GM12878 (cell line): ENCODE data around the gene PSMD3. TPM values are rescaled to one million over a fixed set of nuclear protein-coding genes. Genes with fewer than 3 reads are reported as not detected.

Source experiments
- ATAC-seq: fragments of 200-7000 bp; cut with Tn5 transposase; 3 replicates; pipeline ENCODE4 v1.9.1; 2020; ENCODE audit warnings: mild to moderate bottlenecking, moderate library complexity
- BruUV-seq: library from RNA; stranded (reverse); fragments of 400-500 nt; replicated peaks from 2 replicates; lab custom pipeline; 2021; lab: Mats Ljungman, UMichigan
- CTCF ChIA-PET: fragments of 300-600 bp; sonication (Branson Sonifier 250); formaldehyde crosslinking; extraction: SDS; loops from one replicate; lab custom pipeline; 2021; ENCODE audit warnings: inconsistent platforms; lab: Yijun Ruan, JAX
- POLR2A ChIA-PET: fragments of 350-600 bp; formaldehyde crosslinking; extraction: SDS; loops from one replicate; lab custom pipeline; 2021; ENCODE audit warnings: inconsistent platforms; lab: Charles Lee
- RAD21 ChIA-PET: fragments of 300-600 bp; sonication (Branson Sonifier 250); formaldehyde crosslinking; loops from one replicate; lab custom pipeline; 2023; ENCODE audit warnings: antibody characterized with exemption; ENCODE audit not compliant: unreplicated experiment; lab: Charles Lee
- SMC1A ChIA-PET: fragments of 300-600 bp; sonication (Branson Sonifier 250); formaldehyde crosslinking; loops from one replicate; lab custom pipeline; 2023; ENCODE audit not compliant: unreplicated experiment, uncharacterized antibody; lab: Charles Lee
- DNase-seq: peaks from one replicate; pipeline ENCODE4 v3.0.0-alpha.2; 2011; ENCODE audit warnings: low read depth, low spot score
- FAIRE-seq: peaks from 3 replicates; lab custom pipeline; 2011; peaks lifted over from hg19 to GRCh38; lab: Jason Lieb, UNC
- H2AFZ ChIP-seq: 2 replicates; pipeline ENCODE4 v1.6.0; 2011; ENCODE audit warnings: low read depth, low read length, control low read depth; ENCODE audit not compliant: control insufficient read depth
- H3K27ac ChIP-seq: 2 replicates; pipeline ENCODE4 v1.5.1; 2011; ENCODE audit warnings: control low read depth; ENCODE audit not compliant: control insufficient read depth, insufficient read depth
- H3K27me3 ChIP-seq, 2 experiments: replicated peaks in 1 of 2; 2 replicates each; pipeline versions ENCODE4 v1.6.0 to v1.6.1; 2011; ENCODE audit warnings: low read length in 1 of 2; ENCODE audit not compliant: control insufficient read depth in 2 of 2, insufficient read depth in 2 of 2
- H3K36me3 ChIP-seq, 2 experiments: 2 replicates each; pipeline ENCODE4 v1.5.1; 2011; ENCODE audit warnings: low read length in 1 of 2; ENCODE audit not compliant: control insufficient read depth in 2 of 2, insufficient read depth in 2 of 2
- H3K4me1 ChIP-seq: 2 replicates; pipeline ENCODE4 v1.6.1; 2011; ENCODE audit warnings: mild to moderate bottlenecking, low read length, moderate library complexity, mixed read lengths; ENCODE audit not compliant: control insufficient read depth, insufficient read depth
- H3K4me2 ChIP-seq: 2 replicates; pipeline ENCODE4 v1.6.0; 2011; ENCODE audit warnings: control low read depth; ENCODE audit not compliant: control insufficient read depth, insufficient read depth
- H3K4me3 ChIP-seq: fragments of 200-600 bp; sonication (generic); 2 replicates; pipeline ENCODE4 v1.5.1; 2016
- H3K79me2 ChIP-seq: 2 replicates; pipeline ENCODE4 v1.6.0; 2011; ENCODE audit warnings: low read length; ENCODE audit not compliant: control insufficient read depth, insufficient read depth
- H3K9ac ChIP-seq: 2 replicates; pipeline ENCODE4 v1.8.0; 2011; ENCODE audit warnings: low read length, control low read depth, mixed read lengths; ENCODE audit not compliant: control insufficient read depth, insufficient read depth
- H3K9me3 ChIP-seq: replicated peaks from 3 replicates; pipeline ENCODE4 v1.5.1; 2011; ENCODE audit warnings: mild to moderate bottlenecking, low read length; ENCODE audit not compliant: control insufficient read depth, insufficient read depth
- H4K20me1 ChIP-seq: 2 replicates; pipeline ENCODE4 v1.6.0; 2011; ENCODE audit not compliant: control insufficient read depth, insufficient read depth
- DPF2 ChIP-seq: fragments of 450-650 bp; IDR thresholded peaks from 2 replicates; pipeline ENCODE4 v1.6.1; 2017; ENCODE audit warnings: mild to moderate bottlenecking
- HDAC6 ChIP-seq: fragments of 200-600 bp; sonication (generic); IDR thresholded peaks from one replicate; pipeline ENCODE4 v1.8.0; 2017; ENCODE audit warnings: antibody characterized with exemption; ENCODE audit not compliant: unreplicated experiment
- HSF1 ChIP-seq: fragments of 150-350 bp; IDR thresholded peaks from 2 replicates; pipeline ENCODE4 v1.6.1; 2014; ENCODE audit warnings: mild to moderate bottlenecking, low read depth, low read length
- MEF2A ChIP-seq: IDR thresholded peaks from 2 replicates; pipeline ENCODE4 v1.6.1; 2011; ENCODE audit warnings: low read depth, mild to moderate bottlenecking, low read length, moderate library complexity; ENCODE audit not compliant: insufficient read depth
- POLR2AphosphoS2 ChIP-seq: IDR thresholded peaks from 2 replicates; pipeline ENCODE4 v1.6.1; 2011; ENCODE audit warnings: low read depth, mild to moderate bottlenecking, low read length, improper control_type of control experiment, moderate library complexity
- REST ChIP-seq: IDR thresholded peaks from 2 replicates; pipeline ENCODE4 v1.6.1; 2012; ENCODE audit warnings: mild to moderate bottlenecking, low read depth, low read length
- SMAD1 ChIP-seq: fragments of 450-650 bp; IDR thresholded peaks from 2 replicates; pipeline ENCODE4 v1.6.1; 2018; ENCODE audit warnings: mild to moderate bottlenecking, low read depth; ENCODE audit not compliant: partially characterized antibody
- STAT1 ChIP-seq: fragments of 450-650 bp; conservative IDR thresholded peaks from 2 replicates; pipeline ENCODE4 v1.6.1; 2014; ENCODE audit warnings: antibody characterized with exemption, mild to moderate bottlenecking
- YBX1 ChIP-seq: fragments of 450-650 bp; IDR thresholded peaks from 2 replicates; pipeline ENCODE4 v1.6.1; 2016; ENCODE audit warnings: antibody characterized with exemption
- ZBTB33 ChIP-seq: fragments of 450-650 bp; IDR thresholded peaks from 2 replicates; pipeline ENCODE4 v1.6.1; 2017; ENCODE audit warnings: mild to moderate bottlenecking
- ZNF207 ChIP-seq: fragments of 450-650 bp; IDR thresholded peaks from 2 replicates; pipeline ENCODE4 v1.6.1; 2014; ENCODE audit warnings: antibody characterized with exemption, mild to moderate bottlenecking, borderline replicate concordance
- ZZZ3 ChIP-seq: IDR thresholded peaks from 2 replicates; pipeline ENCODE4 v1.6.1; 2011; ENCODE audit warnings: low read depth; ENCODE audit not compliant: control insufficient read depth, insufficient read length
- WGBS: methylation state at CpG from one replicate; pipeline ENCODE4 v1.1.6; 2016; ENCODE audit warnings: low lambda C conversion rate; ENCODE audit not compliant: insufficient replicate concordance, insufficient coverage; ENCODE audit errors: missing lambda C conversion rate; 5-methylcytosine and 5-hydroxymethylcytosine counted together
- in situ Hi-C: fragments of 300-500 bp; cut with MboI; formaldehyde crosslinking; loops from 9 replicates; pipeline ENCODE4 v1.14.3; 2018; ENCODE audit warnings: mixed read lengths
- intact Hi-C: fragments of 100-400 bp; cut with micrococcal nuclease; formaldehyde crosslinking; loops from one replicate; pipeline ENCODE4 v1.14.2; 2022; ENCODE audit not compliant: unreplicated experiment
- polyA plus RNA-seq, 11 experiments: library from polyadenylated mRNA; depleted of rRNA in 4 of 11; unstranded in 6 of 11; stranded (reverse) in 5 of 11; fragments of >200 nt; fragmentation: Nextera tagmentation in 4 of 11; fragmentation: Illumina TruSeq in 1 of 11; extraction: Ambion mirVana in 4 of 11; extraction: Trizol in 1 of 11; gene quantifications; 1 replicate in 1 of 11; 2 replicates in 10 of 11; pipeline versions ENCODE4 v1.2.1 to v1.2.3, GENCODE V29; 2011 to 2016; ENCODE audit warnings: inconsistent platforms in 2 of 11, missing spikeins in 2 of 11, low read depth in 1 of 11
- total RNA-seq, 4 experiments: library from RNA; depleted of rRNA in 3 of 4; stranded (reverse); fragments of >200 nt in 3 of 4; fragmentation: Illumina TruSeq in 1 of 4; extraction: Trizol in 1 of 4; gene quantifications; 2 replicates each; pipeline versions ENCODE4 v1.2.1 to v1.2.3, GENCODE V29; 2013 to 2021
- TF ChIP-seq, protein P1 (sequence below): IDR thresholded peaks from 2 replicates; pipeline ENCODE4 v1.6.1; 2011; ENCODE audit warnings: mild to moderate bottlenecking, low read depth, low read length, moderate library complexity; ENCODE audit not compliant: insufficient replicate concordance

The PSMD3 gene
- total and polyA plus RNA-seq, 10 of the 15 experiments (the other 5 are each of a cell fraction or from before 2014, with no cell fraction given): 2.2 to 192 (median 129) TPM

DNA sequence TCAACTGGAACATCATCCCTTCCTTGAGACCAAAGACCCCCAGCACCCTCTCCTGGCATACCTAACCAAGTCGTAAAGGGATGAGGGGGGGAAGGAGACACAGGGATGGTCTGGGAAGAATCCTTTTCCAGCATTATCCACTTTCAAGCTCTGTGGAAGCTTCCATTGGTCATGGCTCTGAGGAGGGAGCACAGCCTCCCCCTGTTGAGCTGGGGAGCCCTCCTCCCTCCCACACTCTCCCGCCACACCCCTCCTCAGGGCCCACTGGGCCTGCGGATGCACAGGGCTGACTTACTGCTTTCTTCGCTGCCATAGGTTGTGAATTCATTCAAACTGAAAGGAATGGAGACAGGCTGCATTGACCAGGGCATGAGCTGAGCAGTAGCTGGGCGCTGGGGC lies 47.0 kb downstream of the PSMD3 start (continued):
- no peak for TF ChIP-seq REST
- TF ChIP-seq, all 136 proteins: peak for 0

DNA sequence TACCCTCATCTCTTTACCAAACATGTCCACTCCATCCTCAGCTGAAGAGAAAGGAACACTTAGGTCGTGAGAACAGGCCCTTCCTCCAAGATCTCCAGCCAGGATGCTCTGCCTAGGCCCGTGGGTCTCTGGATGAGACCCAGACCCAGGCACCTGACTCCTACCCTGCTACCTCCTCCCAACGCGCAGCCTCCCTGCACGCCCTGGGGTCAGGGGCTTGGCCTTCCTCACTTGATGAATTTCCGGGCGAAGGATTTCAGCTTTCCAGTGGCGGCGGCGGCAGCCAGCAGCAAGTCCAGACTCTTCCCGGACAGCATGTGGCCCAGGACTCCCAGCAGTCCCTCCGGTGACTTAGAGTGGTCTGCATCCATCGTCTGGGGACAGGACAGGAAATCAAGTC lies 48.0 kb downstream of the PSMD3 start:
- intact Hi-C loops: loop anchor here (5.0 kb wide), 1 partner anchor 406 kb away; no protein-coding TSS in a partner anchor
- H4K20me1 ChIP-seq: no peaks in the 10 kb centered on the region
- H3K9ac ChIP-seq: no peak overlapping the region
- H3K36me3 ChIP-seq: peaks cover 19 to 25% of the 10 kb centered on the region in 2 experiments; a peak in 3 of 4 replicates
- H3K9me3 ChIP-seq: no peaks in the 10 kb centered on the region
- H3K79me2 ChIP-seq: no peaks in the 10 kb centered on the region
- CTCF ChIA-PET: interaction anchor here (1.1 to 3.0 kb wide), 10 partner anchors 10 to 406 kb away, joined by 3 to 22 read pairs (median 7); partner anchors contain the start of gene WIPF2
- DNase-seq (no peak), FAIRE-seq (no peak), ATAC-seq (no peak)
- POLR2A ChIA-PET: interaction anchor here (0.7 kb wide), 1 partner anchor 140 kb away, joined by 3 read pairs; no protein-coding TSS in a partner anchor
- in situ Hi-C loops: no loop called here
- H3K27ac ChIP-seq: no peak overlapping the region
- no peaks in the 10 kb centered on the region for H3K4me1 ChIP-seq
- RAD21 ChIA-PET: interaction anchor here (1.2 to 2.1 kb wide), 4 partner anchors 15 to 352 kb away, joined by 3 to 9 read pairs (median 5); no protein-coding TSS in a partner anchor
- SMC1A ChIA-PET: interaction anchor here (1.5 kb wide), 1 partner anchor 84 kb away, joined by 12 read pairs; no protein-coding TSS in a partner anchor
- no peak overlapping the region for H3K4me3 ChIP-seq
- 92% methylated on average over 13 of the region's 13 CpGs for WGBS
- no peaks in the 10 kb centered on the region for H3K27me3 ChIP-seq
- H2AFZ ChIP-seq: no peak overlapping the region
- no TSS peak for BruUV-seq
- H3K4me2 ChIP-seq: no peak overlapping the region
- TF ChIP-seq POLR2AphosphoS2 (no peak), SMAD1 (no peak), ZZZ3 (no peak), YBX1 (no peak), ZBTB33 (no peak), HSF1 (no peak), DPF2 (no peak), STAT1 (no peak), MEF2A (no peak), ZNF207 (no peak), HDAC6 (no peak)
- TF ChIP-seq, protein P1, sequence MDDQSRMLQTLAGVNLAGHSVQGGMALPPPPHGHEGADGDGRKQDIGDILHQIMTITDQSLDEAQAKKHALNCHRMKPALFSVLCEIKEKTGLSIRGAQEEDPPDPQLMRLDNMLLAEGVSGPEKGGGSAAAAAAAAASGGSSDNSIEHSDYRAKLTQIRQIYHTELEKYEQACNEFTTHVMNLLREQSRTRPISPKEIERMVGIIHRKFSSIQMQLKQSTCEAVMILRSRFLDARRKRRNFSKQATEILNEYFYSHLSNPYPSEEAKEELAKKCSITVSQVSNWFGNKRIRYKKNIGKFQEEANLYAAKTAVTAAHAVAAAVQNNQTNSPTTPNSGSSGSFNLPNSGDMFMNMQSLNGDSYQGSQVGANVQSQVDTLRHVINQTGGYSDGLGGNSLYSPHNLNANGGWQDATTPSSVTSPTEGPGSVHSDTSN: no peak
